AG04449 (cell line): Measurements from ENCODE around the gene CRACR2B.

Source experiments
- CTCF ChIA-PET: fragments of 350-600 bp; formaldehyde crosslinking; extraction: SDS; loops from one replicate; lab custom pipeline; 2021; ENCODE audit warnings: antibody characterized with exemption; lab: Yijun Ruan, JAX
- POLR2A ChIA-PET: fragments of 400-600, 350-600 bp; formaldehyde crosslinking; extraction: SDS; loops from one replicate; lab custom pipeline; 2020; ENCODE audit warnings: antibody characterized with exemption, inconsistent platforms; lab: Yijun Ruan, JAX
- DNase-seq: peaks from one replicate; pipeline ENCODE4 v3.0.0-alpha.2; 2010; ENCODE audit warnings: low read depth, low spot score
- H3K4me3 ChIP-seq: 2 replicates; pipeline ENCODE4 v1.5.1; 2011; ENCODE audit warnings: low read depth, mild to moderate bottlenecking, control low read depth, low read length
- CTCF ChIP-seq: IDR thresholded peaks from one replicate; pipeline ENCODE4 v1.5.1; 2011; ENCODE audit warnings: mild to moderate bottlenecking, moderate library complexity, low read length, control low read depth, inconsistent platforms; ENCODE audit not compliant: insufficient read depth; ENCODE audit errors: missing control alignments

Gene CRACR2B

GRCh38 chr11:827146-827896, 398 bp upstream of the CRACR2B start:
- ChIA-PET POLR2A (interaction anchor here (1.0 to 8.7 kb wide), 2 partner anchors 8 to 18 kb away, joined by 3 to 109 read pairs; partner anchors contain the start of genes PNPLA2, POLR2L and TSPAN4), CTCF (interaction anchor here (1.4 kb wide), 1 partner anchor 11 kb away, joined by 4 read pairs; no protein-coding TSS in a partner anchor)
- TF ChIP-seq CTCF = no peak
- no peak for DNase-seq
- H3K4me3 ChIP-seq = no peak overlapping the region

GRCh38 chr11:828506-829175, 922 bp downstream of the CRACR2B start:
- DNase-seq = no peak

DNA sequence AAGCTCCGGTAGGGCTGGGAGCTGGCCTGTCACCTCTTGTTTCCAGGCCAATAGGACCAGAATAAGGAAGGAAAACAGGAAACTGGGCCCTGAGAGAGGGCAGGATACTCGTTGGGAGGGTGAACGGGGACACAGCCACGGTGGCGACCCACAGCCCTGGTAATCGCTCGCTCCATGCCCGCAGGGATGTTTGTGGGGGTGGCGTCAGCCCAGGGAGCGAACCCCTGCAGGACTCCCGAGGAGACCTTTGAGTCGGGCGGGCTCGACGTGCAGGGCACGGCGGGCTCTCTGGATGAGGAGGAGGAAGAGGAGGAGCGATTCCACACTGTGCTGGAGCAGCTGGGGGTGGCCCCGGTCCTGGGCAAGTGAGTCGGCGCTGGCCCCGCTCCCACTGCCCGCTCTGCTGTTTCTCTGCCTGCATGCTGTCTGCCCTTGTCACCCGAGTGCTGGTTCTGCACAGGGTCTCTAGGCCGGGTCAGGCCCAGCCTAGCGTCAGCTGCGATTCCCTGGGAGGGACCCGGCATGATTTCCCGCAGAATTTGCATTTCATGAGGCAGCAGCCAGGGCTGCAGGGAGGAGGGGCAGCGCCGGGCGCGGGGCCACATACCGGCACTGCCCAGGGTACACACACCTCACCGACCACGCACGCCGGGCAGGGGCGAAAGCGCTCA, 1.6 kb downstream of the CRACR2B start:
- no peak for TF ChIP-seq CTCF
- POLR2A ChIA-PET = interaction anchor here (1.0 to 8.7 kb wide), 4 partner anchors 10 to 20 kb away, joined by 3 to 109 read pairs (median 50); partner anchors contain the start of genes PNPLA2, POLR2L, RPLP2 and TSPAN4
- no peak for DNase-seq
- H3K4me3 ChIP-seq = peak overlapping the region; percentile 33
- CTCF ChIA-PET = interaction anchor here (1.0 to 1.3 kb wide), 2 partner anchors 18 to 69 kb away, joined by 3 to 4 read pairs; no protein-coding TSS in a partner anchor

More at GRCh38 chr11:828506-829175, 922 bp downstream of the CRACR2B start:
- no peak for TF ChIP-seq CTCF
- POLR2A ChIA-PET = interaction anchor here (1.0 to 8.7 kb wide), 3 partner anchors 9 to 19 kb away, joined by 4 to 109 read pairs (median 96); partner anchors contain the start of genes PNPLA2, POLR2L, RPLP2 and TSPAN4
- CTCF ChIA-PET = interaction anchor here (1.0 to 1.4 kb wide), 3 partner anchors 12 to 70 kb away, joined by 3 to 4 read pairs (median 4); no protein-coding TSS in a partner anchor
- no peak overlapping the region for H3K4me3 ChIP-seq

DNA sequence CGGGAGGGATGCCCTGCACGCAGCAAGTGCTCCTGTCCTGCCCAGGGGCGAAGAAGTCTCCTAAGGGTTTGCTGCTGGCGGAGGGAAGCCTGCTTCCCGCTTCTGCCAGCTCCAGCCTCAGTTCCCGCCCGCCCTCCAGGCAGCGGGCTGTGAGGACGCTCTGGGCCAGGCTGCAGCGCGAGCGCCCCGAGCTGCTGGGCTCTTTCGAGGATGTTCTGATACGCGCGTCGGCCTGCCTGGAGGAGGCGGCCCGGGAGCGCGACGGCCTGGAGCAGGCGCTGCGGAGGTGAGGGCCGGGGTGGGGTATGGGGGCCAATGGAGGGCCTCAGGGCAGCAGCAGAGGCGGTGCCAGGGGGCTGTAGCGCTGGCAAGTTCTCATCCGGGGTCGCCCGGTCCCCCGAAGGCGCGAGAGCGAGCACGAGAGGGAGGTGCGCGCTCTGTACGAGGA, 2.2 kb downstream of the CRACR2B start:
- ChIA-PET CTCF (interaction anchor here (1.3 kb wide), 1 partner anchor 18 kb away, joined by 4 read pairs; no protein-coding TSS in a partner anchor), POLR2A (interaction anchor here (1.0 to 8.7 kb wide), 5 partner anchors 10 to 19 kb away, joined by 3 to 109 read pairs (median 3); partner anchors contain the start of genes PNPLA2, POLR2L and TSPAN4)
- no peak for TF ChIP-seq CTCF
- no peak for DNase-seq
- peak overlapping the region; percentile 33 for H3K4me3 ChIP-seq

GRCh38 chr11:830295-831117, 2.8 kb downstream of the CRACR2B start:
- CTCF ChIA-PET = interaction anchor here (1.2 to 1.3 kb wide), 2 partner anchors 9 to 94 kb away, joined by 3 to 7 read pairs; no protein-coding TSS in a partner anchor
- peak overlapping the region; percentile 43 for H3K4me3 ChIP-seq
- DNase-seq = no peak
- no peak for TF ChIP-seq CTCF
- POLR2A ChIA-PET = interaction anchor here (1.0 to 8.7 kb wide), 5 partner anchors 10 to 20 kb away, joined by 3 to 109 read pairs (median 3); partner anchors contain the start of genes PNPLA2, POLR2L and TSPAN4
